CD4-positive, alpha-beta memory T cell (primary cell): ENCODE results near the gene CYTH4. TPM values are rescaled to one million over a fixed set of nuclear protein-coding genes. Genes with fewer than 3 reads are reported as not detected.

ENCODE experiments used
- CTCF ChIA-PET: fragments of 350-600 bp; sonication (Branson Sonifier 250); formaldehyde crosslinking; loops from one replicate; lab custom pipeline; 2021; ENCODE audit warnings: inconsistent platforms; ENCODE audit not compliant: partially characterized antibody; lab: Charles Lee
- POLR2A ChIA-PET: fragments of 350-600 bp; sonication (Branson Sonifier 250); formaldehyde crosslinking; loops from one replicate; lab custom pipeline; 2021; ENCODE audit not compliant: partially characterized antibody; lab: Charles Lee
- DNase-seq, 5 donors: peaks; one replicate each; pipeline versions ENCODE4 v3.0.0 to v3.0.0-alpha.2; 2020 to 2022; ENCODE audit warnings: mixed read lengths in 1 of 5
- H3K27ac ChIP-seq: one replicate; pipeline ENCODE4 v1.7.0; 2013; ENCODE audit warnings: low read depth, low read length
- H3K27me3 ChIP-seq: 2 replicates; pipeline ENCODE4 v1.7.0; 2013; ENCODE audit warnings: mild to moderate bottlenecking, low read length, moderate library complexity; ENCODE audit not compliant: insufficient read depth
- H3K36me3 ChIP-seq: 2 replicates; pipeline ENCODE4 v1.7.0; 2013; ENCODE audit warnings: mild to moderate bottlenecking, low read length, moderate library complexity; ENCODE audit not compliant: insufficient read depth
- H3K4me1 ChIP-seq: 2 replicates; pipeline ENCODE4 v1.7.0; 2013; ENCODE audit warnings: mild to moderate bottlenecking, low read length, moderate library complexity; ENCODE audit not compliant: insufficient read depth
- H3K4me3 ChIP-seq, 2 donors: one replicate each; pipeline ENCODE4 v1.7.0; 2013; ENCODE audit warnings: low read length in 2 of 2, mild to moderate bottlenecking in 1 of 2
- H3K9me3 ChIP-seq, 2 donors: one replicate each; pipeline ENCODE4 v1.7.0; 2013; ENCODE audit warnings: low read length in 2 of 2, control low read depth in 1 of 2; ENCODE audit not compliant: control insufficient read depth in 1 of 2
- H3K27ac Mint-ChIP-seq, 7 donors: one replicate each; pipeline ENCODE4 v1.8.0; 2020 to 2021; ENCODE audit warnings: mixed read lengths in 7 of 7, mild to moderate bottlenecking in 6 of 7, inconsistent platforms in 3 of 7, moderate library complexity in 3 of 7
- H3K27me3 Mint-ChIP-seq, 2 donors: one replicate each; pipeline ENCODE4 v1.8.0; 2020 to 2021; ENCODE audit warnings: mixed read lengths in 2 of 2
- H3K36me3 Mint-ChIP-seq, 2 donors: one replicate each; pipeline ENCODE4 v1.8.0; 2020 to 2021; ENCODE audit warnings: mixed read lengths in 2 of 2, inconsistent platforms in 1 of 2, mild to moderate bottlenecking in 1 of 2
- H3K4me1 Mint-ChIP-seq, 4 donors: one replicate each; pipeline ENCODE4 v1.8.0; 2020 to 2021; ENCODE audit warnings: mixed read lengths in 4 of 4, mild to moderate bottlenecking in 1 of 4
- H3K4me3 Mint-ChIP-seq, 8 donors: one replicate each; pipeline ENCODE4 v1.8.0; 2020 to 2021; ENCODE audit warnings: mixed read lengths in 8 of 8, mild to moderate bottlenecking in 7 of 8, moderate library complexity in 6 of 8, inconsistent platforms in 3 of 8
- H3K9me3 Mint-ChIP-seq, 8 donors: one replicate each; pipeline ENCODE4 v1.8.0; 2020 to 2021; ENCODE audit warnings: mixed read lengths in 8 of 8, mild to moderate bottlenecking in 5 of 8, inconsistent platforms in 3 of 8, moderate library complexity in 1 of 8
- intact Hi-C: fragments of 100-400 bp; cut with micrococcal nuclease; formaldehyde crosslinking; loops from one replicate; pipeline ENCODE4 v1.15.1; 2023
- polyA plus RNA-seq, 2 donors: library from polyadenylated mRNA; unstranded; fragments of 300-500 nt; fragmentation: Illumina TruSeq; gene quantifications; one replicate each; pipeline ENCODE4 v1.2.3, GENCODE V29; 2021
- total RNA-seq, 2 experiments: library from RNA; stranded (reverse); gene quantifications; one replicate each; pipeline ENCODE4 v1.2.3, GENCODE V29; 2021

CYTH4 gene
- total and polyA plus RNA-seq, 4 experiments from 2014 or later, result 39.4 to 177 (median 113) TPM

DNA sequence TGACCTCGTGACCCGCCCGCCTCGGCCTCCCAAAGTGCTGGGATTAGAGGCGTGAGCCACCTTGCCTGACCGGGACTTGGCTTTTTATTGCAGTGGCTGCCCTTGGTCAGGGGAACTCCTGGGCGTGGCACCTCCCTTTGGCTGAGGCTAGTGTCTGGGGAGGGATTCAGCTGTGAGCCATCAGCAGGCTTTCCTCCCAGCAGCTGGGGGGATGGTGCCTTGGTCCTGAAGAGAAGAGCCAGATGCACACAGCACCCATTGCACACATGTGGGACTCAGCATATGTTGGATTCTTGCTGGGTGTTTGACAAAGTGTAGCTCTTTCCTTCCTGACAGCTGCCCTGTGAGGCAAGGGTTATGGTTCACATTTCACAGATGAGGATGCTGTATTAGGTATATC, 8.4 kb downstream of the CYTH4 start:
- Mint-ChIP-seq H3K9me3 (peaks cover 0 to 3% (median 0%) of the 10 kb centered on the region in 8 donors), H3K27me3 (no peaks in the 10 kb centered on the region), H3K27ac (peak overlapping the region in 3 of 7 donors; percentile 46 to 77 (median 75)), H3K36me3 (peaks cover 66 to 85% of the 10 kb centered on the region in 2 donors), H3K4me3 (no peak overlapping the region), H3K4me1 (peaks cover 36 to 92% (median 73%) of the 10 kb centered on the region in 4 donors)
- Histone ChIP-seq H3K9me3 (no peaks in the 10 kb centered on the region), H3K27me3 (no peaks in the 10 kb centered on the region), H3K36me3 (peaks cover 79% of the 10 kb centered on the region), H3K4me1 (peaks cover 68% of the 10 kb centered on the region), H3K27ac (no peak overlapping the region), H3K4me3 (no peak overlapping the region)
- intact Hi-C loops, result no loop called here
- DNase-seq, result no peak
- ChIA-PET CTCF (interaction anchor here (1.3 kb wide), 2 partner anchors 23 to 26 kb away, joined by 3 to 4 read pairs; no protein-coding TSS in a partner anchor), POLR2A (interaction anchor here (1.1 kb wide), 2 partner anchors 9 to 10 kb away, joined by 5 to 7 read pairs; partner anchors contain the start of gene CYTH4)

DNA sequence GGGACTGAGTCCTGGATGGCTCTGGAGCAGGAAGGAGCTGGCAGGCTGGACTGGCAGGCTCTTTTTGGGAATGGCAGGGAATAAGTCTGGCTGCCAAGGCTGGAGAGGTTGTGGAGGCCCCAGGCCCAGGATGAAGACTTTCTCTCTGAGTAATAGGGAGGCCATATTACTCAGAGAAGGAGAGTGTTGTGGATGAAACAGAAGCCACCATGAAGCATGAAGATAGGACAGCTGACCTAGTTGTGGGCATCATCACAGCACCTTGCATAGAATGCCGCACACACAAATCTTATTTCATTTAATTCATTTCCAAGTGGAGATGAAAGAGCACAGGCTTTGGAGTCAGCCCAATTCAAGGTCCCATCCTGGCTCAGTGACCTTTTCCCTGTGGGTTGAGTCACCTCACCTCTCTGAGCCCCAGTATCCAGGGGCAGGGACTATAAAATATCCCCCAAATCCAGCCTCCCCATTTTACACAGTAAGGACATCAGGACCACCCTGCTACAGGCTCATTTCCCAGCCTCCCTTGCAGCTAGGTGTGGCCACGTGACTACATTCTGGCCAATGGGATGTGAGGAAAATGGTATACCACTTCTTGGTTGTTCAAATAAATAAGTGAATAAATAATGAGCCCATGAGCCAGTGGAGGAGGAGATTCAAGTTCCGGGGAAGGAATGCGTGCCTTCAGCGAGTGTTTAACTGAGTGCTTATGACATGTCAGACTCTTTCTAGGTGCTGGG, 9.4 kb downstream of the CYTH4 start:
- H3K36me3 ChIP-seq, result peaks cover 79% of the 10 kb centered on the region
- H3K27ac ChIP-seq, result no peak overlapping the region
- no peak for DNase-seq
- Mint-ChIP-seq H3K27ac (peak overlapping the region; percentile 35 to 92 (median 68)), H3K4me3 (no peak overlapping the region), H3K4me1 (peaks cover 30 to 86% (median 64%) of the 10 kb centered on the region in 4 donors), H3K36me3 (peaks cover 59 to 82% of the 10 kb centered on the region in 2 donors), H3K27me3 (no peaks in the 10 kb centered on the region), H3K9me3 (peaks cover 0 to 3% (median 0%) of the 10 kb centered on the region in 8 donors)
- intact Hi-C loops, result no loop called here
- H3K9me3 ChIP-seq, result no peaks in the 10 kb centered on the region
- ChIA-PET POLR2A (interaction anchor here (0.6 to 1.4 kb wide), 4 partner anchors 9 to 18 kb away, joined by 3 to 7 read pairs (median 4); partner anchors contain the start of gene CYTH4), CTCF (interaction anchor here (1.3 kb wide), 1 partner anchor 25 kb away, joined by 3 read pairs; no protein-coding TSS in a partner anchor)
- no peak overlapping the region for H3K4me3 ChIP-seq
- H3K27me3 ChIP-seq, result no peaks in the 10 kb centered on the region
- H3K4me1 ChIP-seq, result peaks cover 65% of the 10 kb centered on the region

- peaks cover 54 to 81% of the 10 kb centered on the region in 2 donors for H3K36me3 Mint-ChIP-seq
- no peak overlapping the region for H3K4me3 Mint-ChIP-seq
- POLR2A ChIA-PET, result interaction anchor here (0.6 to 1.4 kb wide), 3 partner anchors 10 to 17 kb away, joined by 3 to 5 read pairs (median 4); partner anchors contain the start of gene CYTH4
- peaks cover 0 to 3% (median 0%) of the 10 kb centered on the region in 8 donors for H3K9me3 Mint-ChIP-seq
- H3K4me1 Mint-ChIP-seq, result peaks cover 25 to 82% (median 57%) of the 10 kb centered on the region in 4 donors
- peak overlapping the region in 2 of 7 donors; percentile 77 to 84 for H3K27ac Mint-ChIP-seq
- H3K27me3 ChIP-seq, result no peaks in the 10 kb centered on the region
- peaks cover 63% of the 10 kb centered on the region for H3K4me1 ChIP-seq
- intact Hi-C loops, result no loop called here
- H3K27ac ChIP-seq, result no peak overlapping the region
- no peak for DNase-seq
- peaks cover 79% of the 10 kb centered on the region for H3K36me3 ChIP-seq
- no peaks in the 10 kb centered on the region for H3K9me3 ChIP-seq
- CTCF ChIA-PET, result interaction anchor here (0.8 kb wide), 1 partner anchor 32 kb away, joined by 3 read pairs; no protein-coding TSS in a partner anchor
- no peaks in the 10 kb centered on the region for H3K27me3 Mint-ChIP-seq
- H3K4me3 ChIP-seq, result no peak overlapping the region
These were observed 10.3 kb downstream of the CYTH4 start for GRCh38 chr22:37292641-37293040.

DNA sequence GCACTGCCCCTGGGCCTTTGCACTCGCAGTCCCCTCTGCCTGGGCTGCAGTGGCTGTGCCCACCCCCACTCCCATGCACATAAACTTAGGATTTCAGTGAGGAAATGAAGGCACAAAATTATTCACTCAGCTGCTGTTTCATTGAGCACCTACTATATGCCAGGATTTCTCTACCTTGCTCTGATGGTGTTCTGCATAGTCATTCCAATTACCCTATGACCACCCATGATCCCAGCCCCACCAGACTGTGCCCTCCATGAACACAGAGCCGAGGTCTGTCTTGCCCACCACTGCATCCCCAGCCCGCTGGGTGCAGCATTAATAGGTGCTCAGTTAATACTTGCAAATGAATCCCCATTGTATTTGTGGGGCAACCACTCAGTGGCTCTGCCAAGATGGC, 10.9 kb downstream of the CYTH4 start:
- ChIA-PET CTCF (interaction anchor here (0.8 kb wide), 1 partner anchor 33 kb away, joined by 3 read pairs; no protein-coding TSS in a partner anchor), POLR2A (interaction anchor here (0.7 to 1.4 kb wide), 3 partner anchors 9 to 17 kb away, joined by 3 to 5 read pairs (median 4); partner anchors contain the start of gene CYTH4)
- Histone ChIP-seq H3K27ac (no peak overlapping the region), H3K36me3 (peaks cover 80% of the 10 kb centered on the region), H3K4me1 (peaks cover 62% of the 10 kb centered on the region), H3K4me3 (no peak overlapping the region), H3K9me3 (no peaks in the 10 kb centered on the region), H3K27me3 (no peaks in the 10 kb centered on the region)
- peaks cover 0 to 3% (median 0%) of the 10 kb centered on the region in 8 donors for H3K9me3 Mint-ChIP-seq
- peaks cover 28 to 82% (median 59%) of the 10 kb centered on the region in 4 donors for H3K4me1 Mint-ChIP-seq
- H3K27me3 Mint-ChIP-seq, result no peaks in the 10 kb centered on the region
- peak overlapping the region; percentile 60 to 80 (median 77) for H3K27ac Mint-ChIP-seq
- peaks cover 56 to 83% of the 10 kb centered on the region in 2 donors for H3K36me3 Mint-ChIP-seq
- DNase-seq, result no peak
- no peak overlapping the region for H3K4me3 Mint-ChIP-seq
- intact Hi-C loops, result no loop called here

DNA sequence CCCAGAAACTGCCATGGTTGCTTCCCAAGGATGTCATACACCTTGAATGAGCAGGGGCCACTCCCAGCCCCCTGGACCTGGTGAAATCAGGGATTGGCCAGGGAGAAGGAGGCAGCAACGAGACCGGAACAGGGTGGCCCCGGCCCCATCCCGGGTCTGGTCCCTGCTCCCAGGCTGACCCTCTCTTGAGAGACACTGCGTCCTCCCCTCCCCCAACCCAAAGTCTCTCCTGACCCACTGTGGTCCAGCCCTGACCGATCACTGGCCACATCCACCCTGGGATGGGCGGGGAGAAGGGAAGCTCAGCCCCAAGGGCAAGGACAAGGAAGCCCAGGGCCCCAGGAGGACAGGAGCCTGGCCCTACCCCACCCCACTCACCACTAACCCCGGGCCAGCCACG, 12.4 kb downstream of the CYTH4 start:
- Histone ChIP-seq H3K4me1 (peaks cover 68% of the 10 kb centered on the region), H3K27me3 (no peaks in the 10 kb centered on the region), H3K27ac (no peak overlapping the region), H3K4me3 (no peak overlapping the region), H3K36me3 (peaks cover 77% of the 10 kb centered on the region), H3K9me3 (no peaks in the 10 kb centered on the region)
- Mint-ChIP-seq H3K27me3 (no peaks in the 10 kb centered on the region), H3K9me3 (peaks cover 0 to 3% (median 0%) of the 10 kb centered on the region in 8 donors), H3K4me3 (no peak overlapping the region), H3K36me3 (peaks cover 48 to 79% of the 10 kb centered on the region in 2 donors), H3K27ac (peak overlapping the region in 4 of 7 donors; percentile 55 to 84 (median 72)), H3K4me1 (peaks cover 25 to 81% (median 58%) of the 10 kb centered on the region in 4 donors)
- intact Hi-C loops, result no loop called here
- POLR2A ChIA-PET, result interaction anchor here (4.1 kb wide), 1 partner anchor 15 kb away, joined by 23 read pairs; no protein-coding TSS in a partner anchor
- DNase-seq, result peak in 1 of 5 donors; percentile 33
- CTCF ChIA-PET, result interaction anchor here (1.3 kb wide), 1 partner anchor 15 kb away, joined by 3 read pairs; no protein-coding TSS in a partner anchor

- intact Hi-C loops, result no loop called here
- peaks cover 26 to 81% (median 58%) of the 10 kb centered on the region in 4 donors for H3K4me1 Mint-ChIP-seq
- H3K9me3 Mint-ChIP-seq, result peaks cover 0 to 3% (median 0%) of the 10 kb centered on the region in 8 donors
- peak overlapping the region; percentile 19 to 84 (median 69) for H3K27ac Mint-ChIP-seq
- H3K4me3 ChIP-seq, result no peak overlapping the region
- H3K9me3 ChIP-seq, result no peaks in the 10 kb centered on the region
- H3K27ac ChIP-seq, result no peak overlapping the region
- H3K27me3 ChIP-seq, result no peaks in the 10 kb centered on the region
- peak in 1 of 5 donors; percentile 35 for DNase-seq
- peak overlapping the region in 2 of 8 donors; percentile 40 to 47 for H3K4me3 Mint-ChIP-seq
- peaks cover 71% of the 10 kb centered on the region for H3K36me3 ChIP-seq
- ChIA-PET CTCF (interaction anchor here (1.2 to 1.3 kb wide), 2 partner anchors 11 to 14 kb away, joined by 3 to 4 read pairs; no protein-coding TSS in a partner anchor), POLR2A (interaction anchor here (1.0 to 4.1 kb wide), 2 partner anchors 15 to 21 kb away, joined by 3 to 23 read pairs; no protein-coding TSS in a partner anchor)
- peaks cover 46 to 78% of the 10 kb centered on the region in 2 donors for H3K36me3 Mint-ChIP-seq
- peaks cover 68% of the 10 kb centered on the region for H3K4me1 ChIP-seq
- H3K27me3 Mint-ChIP-seq, result no peaks in the 10 kb centered on the region
These were observed 13.0 kb downstream of the CYTH4 start for GRCh38 chr22:37295213-37295886.
